A549 (cell line): ENCODE data around the gene ARFGEF3.

Experiments
- CTCF ChIP-seq: fragments of >200 bp; sonication (Bioruptor Twin); formaldehyde crosslinking; IDR thresholded peaks from 3 replicates; pipeline ENCODE4 v1.5.1; 2016
- EHMT2 ChIP-seq: fragments of 200-600 bp; sonication (generic); IDR thresholded peaks from 2 replicates; pipeline ENCODE4 v1.6.1; 2016; ENCODE audit warnings: antibody characterized with exemption, low read depth, mild to moderate bottlenecking, moderate library complexity
- EP300 ChIP-seq, 2 experiments: fragments of >200 bp; sonication (Bioruptor Twin); formaldehyde crosslinking; IDR thresholded peaks; 2 replicates in 1 of 2; 3 replicates in 1 of 2; pipeline ENCODE4 v1.6.1; 2016 to 2017
- HDAC2 ChIP-seq: fragments of 200-600 bp; sonication (generic); IDR thresholded peaks from 2 replicates; pipeline ENCODE4 v1.6.1; 2016
- JUNB ChIP-seq: fragments of >200 bp; sonication (Bioruptor Twin); formaldehyde crosslinking; IDR thresholded peaks from 2 replicates; pipeline ENCODE4 v1.6.1; 2016
- MAX ChIP-seq: IDR thresholded peaks from 2 replicates; pipeline ENCODE4 v1.6.1; 2012
- NR3C1 ChIP-seq: fragments of >200 bp; sonication (Bioruptor Twin); formaldehyde crosslinking; IDR thresholded peaks from 3 replicates; pipeline ENCODE4 v1.6.1; 2017
- POLR2A ChIP-seq: IDR thresholded peaks from 2 replicates; pipeline ENCODE4 v1.6.1; 2012; ENCODE audit warnings: mild to moderate bottlenecking, low read length
- REST ChIP-seq: fragments of 200-600 bp; sonication (generic); IDR thresholded peaks from 2 replicates; pipeline ENCODE4 v1.6.1; 2016; ENCODE audit warnings: antibody characterized with exemption, mild to moderate bottlenecking, moderate library complexity
- RNF2 ChIP-seq: fragments of 200-600 bp; sonication (generic); IDR thresholded peaks from 2 replicates; pipeline ENCODE4 v1.6.1; 2016; ENCODE audit warnings: low read depth, mild to moderate bottlenecking, antibody characterized with exemption, moderate library complexity, borderline replicate concordance
- SMC3 ChIP-seq: fragments of >200 bp; sonication (Bioruptor Twin); formaldehyde crosslinking; IDR thresholded peaks from 3 replicates; pipeline ENCODE4 v1.6.1; 2018; ENCODE audit warnings: inconsistent platforms

- TF ChIP-seq POLR2A (no peak), HDAC2 (no peak), CTCF (no peak), EHMT2 (no peak), REST (no peak), RNF2 (no peak), JUNB (no peak), EP300 (IDR thresholded peaks at IDR 0.05) (no peak), NR3C1 (no peak), MAX (no peak), SMC3 (no peak)
These were observed 15.2 kb upstream of the ARFGEF3 start for GRCh38 chr6:138146544-138146943.
